Stomach (tissue), 9 donors: ENCODE measurements around the gene MEGF6. TPM values are rescaled to one million over a fixed set of nuclear protein-coding genes. Genes with fewer than 3 reads are reported as not detected.

Experiments
- DNase-seq, 2 donors: peaks; one replicate each; pipeline versions ENCODE4 v3.0.0 to v3.0.0-alpha.2; 2013 to 2019
- H3K27ac ChIP-seq, 5 donors: fragments of 200-600 bp in 4 of 5; sonication (generic) in 4 of 5; one replicate each; pipeline ENCODE4 v1.5.1; 2013 to 2019; ENCODE audit warnings: mild to moderate bottlenecking in 1 of 5, moderate library complexity in 1 of 5
- H3K27me3 ChIP-seq, 3 donors: fragments of 200-600 bp; sonication (generic); one replicate each; pipeline ENCODE4 v1.5.1; 2017 to 2019; ENCODE audit warnings: mixed run types in 1 of 3
- H3K36me3 ChIP-seq, 4 donors: fragments of 200-600 bp; sonication (generic); 1 replicate in 3 of 4; 2 replicates in 1 of 4; pipeline ENCODE4 v1.5.1; 2016 to 2019
- H3K4me1 ChIP-seq, 4 donors: fragments of 200-600 bp; sonication (generic); one replicate each; pipeline ENCODE4 v1.5.1; 2016 to 2019
- H3K4me3 ChIP-seq, 4 donors: fragments of 200-600 bp; sonication (generic) in 3 of 4; one replicate each; pipeline ENCODE4 v1.5.1; 2016 to 2019; ENCODE audit warnings: mild to moderate bottlenecking in 1 of 4
- H3K9me3 ChIP-seq, 4 donors: fragments of 200-600 bp; sonication (generic); one replicate each; pipeline ENCODE4 v1.5.1; 2016 to 2019
- CTCF ChIP-seq, 7 experiments: fragments of 450-650 bp in 4 of 7; fragments of 200-600 bp in 3 of 7; sonication (generic) in 3 of 7; IDR thresholded peaks; one replicate each; pipeline ENCODE4 v1.5.1; 2016 to 2019; ENCODE audit warnings: antibody characterized with exemption in 7 of 7, control low read depth in 2 of 7, mild to moderate bottlenecking in 1 of 7
- EP300 ChIP-seq: sonication (generic); formaldehyde crosslinking; IDR thresholded peaks from one replicate; pipeline ENCODE4 v1.6.1; 2017; ENCODE audit warnings: antibody characterized with exemption
- POLR2A ChIP-seq, 4 donors: fragments of 450-650 bp; IDR thresholded peaks; one replicate each; pipeline ENCODE4 v1.6.1; 2016; ENCODE audit warnings: antibody characterized with exemption in 4 of 4, control low read depth in 2 of 4, mild to moderate bottlenecking in 1 of 4, moderate library complexity in 1 of 4
- POLR2AphosphoS5 ChIP-seq, 3 donors: sonication (generic); formaldehyde crosslinking; IDR thresholded peaks; one replicate each; pipeline ENCODE4 v1.6.1; 2016; ENCODE audit warnings: antibody characterized with exemption in 3 of 3
- WGBS, 5 donors: extraction: QIAGEN DNeasy Blood & Tissue Kit in 3 of 5; methylation state at CpG; one replicate each; pipeline versions ENCODE4 v1.1.5 to v1.1.7; 2013 to 2018; 5-methylcytosine and 5-hydroxymethylcytosine counted together
- intact Hi-C: fragments of 100-400 bp; cut with DNase I; formaldehyde crosslinking; loops from one replicate; pipeline ENCODE4 v1.15.1; 2023; ENCODE audit warnings: low total_unique reads
- polyA plus RNA-seq, 3 donors: library from polyadenylated mRNA; stranded (reverse); fragments of 200-250 nt; gene quantifications; one replicate each; pipeline ENCODE4 v1.2.3, GENCODE V29; 2013
- total RNA-seq, 5 donors: library from RNA; depleted of rRNA; stranded (reverse); fragments of >200 nt; gene quantifications; one replicate each; pipeline versions ENCODE4 v1.1.0 to v1.2.3, GENCODE V29; 2014 to 2016
- donor health status: healthy with polysubstance abuse.
- donor health status: Bipolar disorder and iron deficiency.
- donor health status: healthy.

The MEGF6 gene
- total and polyA plus RNA-seq, 8 donors = 2.6 to 57.2 (median 26.7) TPM

- intact Hi-C loops = no loop called here
- TF ChIP-seq CTCF (IDR thresholded peaks at IDR 0.05) = no peak
- no peak for TF ChIP-seq POLR2AphosphoS5 (IDR thresholded peaks at IDR 0.05)
- TF ChIP-seq EP300 = no peak
- no peak for TF ChIP-seq POLR2A (IDR thresholded peaks at IDR 0.05)
- no peak for DNase-seq
- Histone ChIP-seq H3K9me3 (no peaks in the 10 kb centered on the region), H3K4me3 (no peak overlapping the region), H3K4me1 (peaks cover 23 to 42% (median 29%) of the 10 kb centered on the region in 4 donors), H3K27me3 (peaks cover 0 to 17% (median 0%) of the 10 kb centered on the region in 3 donors), H3K36me3 (peaks cover 0 to 37% (median 7%) of the 10 kb centered on the region in 4 donors), H3K27ac (no peak overlapping the region)
- 91 to 94% (median 92%) methylated on average over 6 to 20 of the region's 20 CpGs for WGBS, 5 donors
Observed at GRCh38 chr1:3463408-3463863, 147.9 kb downstream of the MEGF6 start.

- no peaks in the 10 kb centered on the region for H3K9me3 ChIP-seq
- intact Hi-C loops = no loop called here
- H3K27ac ChIP-seq = no peak overlapping the region
- peaks cover 0 to 16% (median 0%) of the 10 kb centered on the region in 3 donors for H3K27me3 ChIP-seq
- peaks cover 27 to 46% (median 33%) of the 10 kb centered on the region in 4 donors for H3K4me1 ChIP-seq
- 92 to 97% (median 95%) methylated on average over 21 to 22 of the region's 22 CpGs; no CpG with 5 or more reads in 1 of the 5 donors for WGBS, 5 donors
- peaks cover 0 to 32% (median 7%) of the 10 kb centered on the region in 4 donors for H3K36me3 ChIP-seq
- DNase-seq = no peak
- TF ChIP-seq POLR2AphosphoS5 (IDR thresholded peaks at IDR 0.05) (no peak), EP300 (no peak), CTCF (IDR thresholded peaks at IDR 0.05) (no peak), POLR2A (IDR thresholded peaks at IDR 0.05) (no peak)
- no peak overlapping the region for H3K4me3 ChIP-seq
Observed at GRCh38 chr1:3463013-3463385, 148.3 kb downstream of the MEGF6 start.

GRCh38 chr1:3462356-3463012 is 148.8 kb downstream of the MEGF6 start:
- H3K36me3 ChIP-seq = peaks cover 0 to 27% (median 7%) of the 10 kb centered on the region in 4 donors
- 85 to 96% (median 88%) methylated on average over 11 to 16 of the region's 16 CpGs for WGBS, 5 donors
- no peak overlapping the region for H3K4me3 ChIP-seq
- no peaks in the 10 kb centered on the region for H3K9me3 ChIP-seq
- H3K27me3 ChIP-seq = peaks cover 0 to 11% (median 0%) of the 10 kb centered on the region in 3 donors
- H3K4me1 ChIP-seq = peaks cover 33 to 49% (median 39%) of the 10 kb centered on the region in 4 donors
- no peak overlapping the region for H3K27ac ChIP-seq
- TF ChIP-seq EP300 (no peak), CTCF (IDR thresholded peaks at IDR 0.05) (no peak), POLR2AphosphoS5 (IDR thresholded peaks at IDR 0.05) (no peak), POLR2A (IDR thresholded peaks at IDR 0.05) (no peak)
- no peak for DNase-seq
- intact Hi-C loops = no loop called here

- H3K27ac ChIP-seq = peak overlapping the region in 2 of 5 donors; percentile 92
- WGBS, 5 donors = 78 to 91% (median 79%) methylated on average over 7 to 13 of the region's 13 CpGs
Observed at GRCh38 chr1:3461934-3462275, 149.4 kb downstream of the MEGF6 start.

More at GRCh38 chr1:3461934-3462275, 149.4 kb downstream of the MEGF6 start:
- TF ChIP-seq EP300 (no peak), POLR2AphosphoS5 (IDR thresholded peaks at IDR 0.05) (no peak), CTCF (IDR thresholded peaks at IDR 0.05) (no peak), POLR2A (IDR thresholded peaks at IDR 0.05) (no peak)
- Histone ChIP-seq H3K27me3 (peaks cover 0 to 6% (median 0%) of the 10 kb centered on the region in 3 donors), H3K9me3 (no peaks in the 10 kb centered on the region), H3K36me3 (peaks cover 0 to 21% (median 7%) of the 10 kb centered on the region in 4 donors), H3K4me1 (peaks cover 38 to 51% (median 44%) of the 10 kb centered on the region in 4 donors), H3K4me3 (no peak overlapping the region)
- DNase-seq = no peak
- intact Hi-C loops = no loop called here
